ENCODE results near the gene SUSD6. TPM values are rescaled to one million over a fixed set of nuclear protein-coding genes. Genes with fewer than 3 reads are reported as not detected.

The SUSD6 gene
- total RNA-seq, 1 experiment from 2014 or later = 3.7 TPM

DNA sequence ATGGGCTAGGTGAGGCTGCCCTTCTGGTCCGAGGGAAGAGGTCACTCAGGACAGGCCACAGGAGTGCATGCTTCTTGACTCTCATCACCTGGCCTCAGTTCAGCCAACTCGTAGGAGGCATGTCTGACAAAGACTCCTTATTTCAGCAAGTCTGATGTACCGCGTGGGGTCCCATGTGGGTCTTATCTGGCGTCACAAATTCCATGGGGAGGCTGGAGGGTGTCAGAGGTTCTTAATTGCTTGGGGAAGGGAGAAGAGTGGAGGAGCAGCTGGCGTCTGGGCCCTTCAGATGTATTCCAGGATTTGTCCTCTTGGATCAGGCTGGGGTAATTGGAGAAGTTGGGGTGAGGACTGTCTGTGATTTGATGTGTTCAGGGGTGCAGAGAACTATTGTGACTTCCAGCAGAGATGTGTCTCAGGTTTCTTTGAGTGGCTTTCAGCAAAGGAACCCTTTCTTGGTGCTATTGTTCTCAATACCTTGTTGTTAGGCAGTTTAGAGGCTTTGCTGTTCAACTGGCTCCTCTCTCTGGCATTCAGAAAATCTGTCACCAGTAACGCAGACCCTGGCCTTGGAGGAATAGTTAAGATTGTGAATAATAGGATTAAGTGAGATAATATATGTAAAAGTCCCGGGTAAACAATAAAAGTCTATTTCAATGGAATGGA lies 60.1 kb downstream of the SUSD6 start:
- Histone ChIP-seq H2AK5ac (ENCODE audit: insufficient read length, low read length) (no peak overlapping the region), H3K56ac (ENCODE audit: insufficient read length, low read depth, low read length) (no peak overlapping the region), H4K8ac (replicated peaks; ENCODE audit: insufficient read length, low read depth, low read length) (no peak overlapping the region), H2BK5ac (ENCODE audit: insufficient read length, low read length) (no peak overlapping the region), H2BK12ac (ENCODE audit: insufficient read length, low read depth, low read length) (no peak overlapping the region), H3K9ac (ENCODE audit: extremely low read depth, insufficient read length, low read length) (no peak overlapping the region), H3K9me3 (ENCODE audit: control insufficient read depth, low read depth, low read length) (no peaks in the 10 kb centered on the region), H4K91ac (ENCODE audit: insufficient read length, low read depth, low read length) (no peak overlapping the region), H4K5ac (ENCODE audit: insufficient read length, low read depth, low read length) (no peak overlapping the region), H3K23me2 (ENCODE audit: insufficient read length, low read depth, low read length, poor library complexity, severe bottlenecking) (no peaks in the 10 kb centered on the region), H3K4ac (ENCODE audit: low read depth, low read length) (no peak overlapping the region), H3K27me3 (ENCODE audit: insufficient read depth, low read length) (no peaks in the 10 kb centered on the region), H3K79me1 (ENCODE audit: insufficient read depth, low read depth, low read length, poor library complexity, severe bottlenecking) (no peaks in the 10 kb centered on the region), H3K14ac (ENCODE audit: insufficient read depth, low read length) (no peak overlapping the region; the same call in 1 of the 2 replicates), H3K18ac (ENCODE audit: insufficient read length, low read depth, low read length) (no peak overlapping the region), H2AFZ (ENCODE audit: low read length) (no peak overlapping the region), H2BK15ac (ENCODE audit: low read depth, low read length) (no peak overlapping the region), H2BK120ac (ENCODE audit: low read depth, low read length, poor library complexity, severe bottlenecking) (no peak overlapping the region), H3T11ph (ENCODE audit: low read length) (no peak overlapping the region), H3K4me1 (ENCODE audit: insufficient read depth, low read length) (no peaks in the 10 kb centered on the region; the same call in 1 of the 2 replicates), H3K27ac (ENCODE audit: insufficient read length, low read depth, low read length) (no peak overlapping the region), H3K4me2 (ENCODE audit: insufficient read depth, insufficient read length, low read length) (no peak overlapping the region), H4K20me1 (ENCODE audit: control insufficient read depth, insufficient read depth, insufficient read length) (no peaks in the 10 kb centered on the region), H3K79me2 (ENCODE audit: insufficient read depth, low read length) (no peaks in the 10 kb centered on the region), H3K23ac (ENCODE audit: insufficient read length, low read depth, low read length) (no peak overlapping the region), H2BK20ac (ENCODE audit: low read depth, low read length, poor library complexity, severe bottlenecking) (no peak overlapping the region)
- Mint-ChIP-seq H3K36me3 (ENCODE audit: insufficient read depth in 1 of 3, low read depth in 3 of 3) (no peaks in the 10 kb centered on the region), H3K27me3 (ENCODE audit: low read depth) (no peaks in the 10 kb centered on the region), H3K4me3 (no peak overlapping the region), H3K9me3 (no peaks in the 10 kb centered on the region), H3K4me1 (peaks cover 29 to 30% of the 10 kb centered on the region in 2 experiments), H3K27ac (peak overlapping the region in 1 of 3 experiments; percentile 37; a peak in 3 of 7 replicates)
- DNase-seq = no peak
- TF ChIP-seq, protein P1, sequence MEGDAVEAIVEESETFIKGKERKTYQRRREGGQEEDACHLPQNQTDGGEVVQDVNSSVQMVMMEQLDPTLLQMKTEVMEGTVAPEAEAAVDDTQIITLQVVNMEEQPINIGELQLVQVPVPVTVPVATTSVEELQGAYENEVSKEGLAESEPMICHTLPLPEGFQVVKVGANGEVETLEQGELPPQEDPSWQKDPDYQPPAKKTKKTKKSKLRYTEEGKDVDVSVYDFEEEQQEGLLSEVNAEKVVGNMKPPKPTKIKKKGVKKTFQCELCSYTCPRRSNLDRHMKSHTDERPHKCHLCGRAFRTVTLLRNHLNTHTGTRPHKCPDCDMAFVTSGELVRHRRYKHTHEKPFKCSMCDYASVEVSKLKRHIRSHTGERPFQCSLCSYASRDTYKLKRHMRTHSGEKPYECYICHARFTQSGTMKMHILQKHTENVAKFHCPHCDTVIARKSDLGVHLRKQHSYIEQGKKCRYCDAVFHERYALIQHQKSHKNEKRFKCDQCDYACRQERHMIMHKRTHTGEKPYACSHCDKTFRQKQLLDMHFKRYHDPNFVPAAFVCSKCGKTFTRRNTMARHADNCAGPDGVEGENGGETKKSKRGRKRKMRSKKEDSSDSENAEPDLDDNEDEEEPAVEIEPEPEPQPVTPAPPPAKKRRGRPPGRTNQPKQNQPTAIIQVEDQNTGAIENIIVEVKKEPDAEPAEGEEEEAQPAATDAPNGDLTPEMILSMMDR (conservative IDR thresholded peaks at IDR 0.05) = no peak
- WGBS (ENCODE audit: extremely low coverage, insufficient read length, low lambda C conversion rate) = no CpG with 5 or more reads among the region's 8 CpGs
